ENCODE results near the gene COL10A1. TPM values are rescaled to one million over a fixed set of nuclear protein-coding genes. Genes with fewer than 3 reads are reported as not detected.

Gene COL10A1
- total and polyA plus RNA-seq, 9 donors = 0.18 to 4.4 (median 0.70) TPM; not detected in 1

DNA sequence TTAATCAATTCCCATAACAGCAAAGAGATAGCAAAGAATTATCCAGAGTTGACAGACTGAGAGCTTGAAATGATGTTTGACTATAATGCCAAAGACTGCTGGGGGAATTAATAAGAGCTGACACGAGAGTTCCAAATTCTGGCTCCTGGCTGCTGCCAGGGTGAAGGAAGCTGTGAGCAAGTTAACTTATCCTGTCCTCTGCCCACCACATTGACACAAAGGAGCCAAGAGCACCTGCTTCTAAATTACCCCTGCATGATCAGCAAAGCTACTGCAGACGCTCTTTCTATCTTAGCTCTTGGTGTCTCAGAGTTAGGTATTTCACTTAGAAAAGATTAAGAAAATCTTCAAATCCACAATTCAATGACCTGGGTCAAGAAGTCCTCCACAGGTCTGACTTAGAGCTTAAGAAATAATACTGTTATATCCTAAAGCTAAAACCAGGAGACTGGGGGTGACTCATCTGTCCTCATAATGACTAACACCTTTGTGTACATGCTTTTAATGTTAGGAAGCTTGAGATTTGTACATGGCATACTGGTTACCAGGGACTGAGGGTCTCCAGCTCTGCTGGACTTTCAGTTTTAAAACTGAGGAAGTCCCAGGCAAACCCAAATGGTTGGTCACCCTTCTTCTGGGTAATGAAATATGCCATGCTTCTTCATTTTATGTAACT lies 52.0 kb downstream of the COL10A1 start:
- WGBS, 3 donors = 67 to 71% (median 68%) methylated on average over 2 of the region's 2 CpGs
- Histone ChIP-seq H3K27ac (no peak overlapping the region), H3K4me1 (ENCODE audit: insufficient read depth) (no peaks in the 10 kb centered on the region), H3K27me3 (no peaks in the 10 kb centered on the region), H3K4me3 (no peak overlapping the region), H3K36me3 (no peaks in the 10 kb centered on the region), H3K9me3 (no peaks in the 10 kb centered on the region)
- DNase-seq = no peak
- no peak for TF ChIP-seq EP300 (IDR thresholded peaks at IDR 0.05)
- TF ChIP-seq POLR2A (IDR thresholded peaks at IDR 0.05) = no peak
- TF ChIP-seq, protein P1, sequence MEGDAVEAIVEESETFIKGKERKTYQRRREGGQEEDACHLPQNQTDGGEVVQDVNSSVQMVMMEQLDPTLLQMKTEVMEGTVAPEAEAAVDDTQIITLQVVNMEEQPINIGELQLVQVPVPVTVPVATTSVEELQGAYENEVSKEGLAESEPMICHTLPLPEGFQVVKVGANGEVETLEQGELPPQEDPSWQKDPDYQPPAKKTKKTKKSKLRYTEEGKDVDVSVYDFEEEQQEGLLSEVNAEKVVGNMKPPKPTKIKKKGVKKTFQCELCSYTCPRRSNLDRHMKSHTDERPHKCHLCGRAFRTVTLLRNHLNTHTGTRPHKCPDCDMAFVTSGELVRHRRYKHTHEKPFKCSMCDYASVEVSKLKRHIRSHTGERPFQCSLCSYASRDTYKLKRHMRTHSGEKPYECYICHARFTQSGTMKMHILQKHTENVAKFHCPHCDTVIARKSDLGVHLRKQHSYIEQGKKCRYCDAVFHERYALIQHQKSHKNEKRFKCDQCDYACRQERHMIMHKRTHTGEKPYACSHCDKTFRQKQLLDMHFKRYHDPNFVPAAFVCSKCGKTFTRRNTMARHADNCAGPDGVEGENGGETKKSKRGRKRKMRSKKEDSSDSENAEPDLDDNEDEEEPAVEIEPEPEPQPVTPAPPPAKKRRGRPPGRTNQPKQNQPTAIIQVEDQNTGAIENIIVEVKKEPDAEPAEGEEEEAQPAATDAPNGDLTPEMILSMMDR (IDR thresholded peaks at IDR 0.05) = no peak
- intact Hi-C loops (cut with DNase I) = no loop called here

DNA sequence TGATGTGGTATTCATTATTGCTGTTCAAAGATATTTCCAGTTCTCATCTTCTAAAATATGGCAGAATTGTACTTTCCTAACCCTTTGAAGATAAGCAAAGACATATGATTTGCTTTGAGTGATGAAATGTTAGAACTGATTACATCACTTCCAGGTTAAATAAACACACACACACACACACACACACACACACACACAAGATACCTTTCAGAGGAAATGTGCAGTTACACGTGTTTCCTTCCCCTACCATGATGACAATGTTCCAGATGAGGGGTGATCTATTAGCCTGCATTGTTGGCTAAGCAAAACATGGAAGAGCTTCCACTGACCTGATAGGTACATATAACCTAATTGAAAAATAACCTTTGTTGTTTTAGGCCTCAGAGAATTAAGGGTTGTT lies 53.6 kb downstream of the COL10A1 start:
- H3K9me3 ChIP-seq = no peaks in the 10 kb centered on the region
- intact Hi-C loops (cut with DNase I) = no loop called here
- H3K36me3 ChIP-seq = no peaks in the 10 kb centered on the region
- 32 to 48% (median 44%) methylated on average over 1 of the region's 1 CpG for WGBS, 3 donors
- DNase-seq = no peak
- no peak overlapping the region for H3K4me3 ChIP-seq
- no peak overlapping the region for H3K27ac ChIP-seq
- no peaks in the 10 kb centered on the region for H3K4me1 ChIP-seq (ENCODE audit: insufficient read depth)
- no peak for TF ChIP-seq POLR2A (IDR thresholded peaks at IDR 0.05)
- no peak for TF ChIP-seq EP300 (IDR thresholded peaks at IDR 0.05)
- TF ChIP-seq, protein P1 (IDR thresholded peaks at IDR 0.05) = no peak
- no peaks in the 10 kb centered on the region for H3K27me3 ChIP-seq

DNA sequence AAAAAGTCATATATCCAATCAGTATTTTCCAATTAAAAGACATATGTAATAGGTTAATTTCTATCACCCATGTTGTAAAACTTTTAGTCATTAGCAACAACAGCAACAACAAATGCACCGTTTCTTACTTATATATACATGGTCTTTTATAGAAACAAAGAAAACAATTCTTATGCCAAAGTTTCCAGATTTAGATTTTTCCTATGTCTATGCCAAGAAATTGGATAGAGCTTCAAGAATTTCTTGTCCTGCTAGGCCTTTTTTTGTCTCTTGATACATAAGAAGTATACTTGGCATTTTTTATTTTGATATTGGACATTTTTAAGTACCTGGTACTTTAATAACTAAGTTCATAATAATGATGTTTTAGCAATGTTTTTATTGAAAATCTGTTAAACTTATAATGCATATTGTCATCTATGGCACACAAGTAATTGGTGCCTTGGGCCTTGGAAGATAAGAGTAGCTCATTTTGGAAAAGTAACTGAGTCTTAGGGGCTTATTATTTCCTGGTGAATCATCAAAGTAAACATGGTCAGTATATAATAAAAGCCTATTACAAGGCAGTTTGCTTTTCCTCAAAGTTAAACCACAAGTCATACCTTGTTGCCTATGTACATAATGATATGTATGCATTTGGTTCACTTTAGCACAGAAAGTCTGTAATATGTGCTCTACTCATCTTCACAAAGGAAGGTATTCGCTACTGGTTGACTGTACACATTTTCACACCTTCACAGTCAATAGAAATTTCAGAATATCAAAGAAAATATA lies 55.1 kb downstream of the COL10A1 start:
- Histone ChIP-seq H3K4me1 (ENCODE audit: insufficient read depth) (no peaks in the 10 kb centered on the region), H3K36me3 (no peaks in the 10 kb centered on the region), H3K9me3 (no peaks in the 10 kb centered on the region), H3K27me3 (no peaks in the 10 kb centered on the region), H3K27ac (no peak overlapping the region), H3K4me3 (no peak overlapping the region)
- intact Hi-C loops (cut with DNase I) = no loop called here
- TF ChIP-seq EP300 (IDR thresholded peaks at IDR 0.05) (no peak), POLR2A (IDR thresholded peaks at IDR 0.05) (no peak)
- TF ChIP-seq, protein P1 (IDR thresholded peaks at IDR 0.05) = no peak
- no peak for DNase-seq
- WGBS, 3 donors = 52 to 55% (median 53%) methylated on average over 2 of the region's 2 CpGs

DNA sequence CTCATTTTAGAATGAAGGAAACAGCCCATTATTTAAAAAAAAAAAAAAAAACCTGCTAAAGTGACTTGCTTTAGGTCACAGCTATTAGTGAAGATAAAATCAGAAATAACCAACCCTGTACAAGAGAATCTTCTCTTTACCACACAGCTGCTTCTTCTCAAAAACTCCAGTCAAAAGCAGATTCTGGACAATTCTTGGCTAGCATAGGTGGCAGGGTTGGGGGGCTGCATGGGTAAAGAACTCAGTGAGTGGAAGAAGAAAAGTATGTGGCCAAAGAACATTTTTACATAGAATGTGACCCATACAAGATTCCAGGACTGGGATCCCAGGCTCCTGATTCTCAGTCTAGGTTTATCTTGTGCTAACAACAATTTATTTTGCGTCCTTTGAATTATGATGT lies 55.8 kb downstream of the COL10A1 start:
- TF ChIP-seq EP300 (IDR thresholded peaks at IDR 0.05) (no peak), POLR2A (IDR thresholded peaks at IDR 0.05) (no peak)
- TF ChIP-seq, protein P1 (IDR thresholded peaks at IDR 0.05) = no peak

More for the DNA sequence above, 55.8 kb downstream of the COL10A1 start:
- Histone ChIP-seq H3K9me3 (no peaks in the 10 kb centered on the region), H3K27ac (no peak overlapping the region), H3K4me1 (ENCODE audit: insufficient read depth) (no peaks in the 10 kb centered on the region), H3K27me3 (no peaks in the 10 kb centered on the region), H3K4me3 (no peak overlapping the region), H3K36me3 (no peaks in the 10 kb centered on the region)
- 74 to 88% (median 81%) methylated on average over 1 of the region's 1 CpG for WGBS, 3 donors
- intact Hi-C loops (cut with DNase I) = no loop called here
- no peak for DNase-seq

Other genes with a start within 250 kb of the COL10A1 start
- gene FRK, start 65.2 kb downstream of the COL10A1 start, total RNA-seq = 1 to 10 TPM in 4 of 7 donors, under 1 TPM in 3; 0.38 to 3.2 (median 1.1) TPM
- gene FRK, start 65.2 kb downstream of the COL10A1 start, polyA plus RNA-seq = 1 to 10 TPM in 1 of 2 donors, under 1 TPM in 1; 0.75 to 3.5 TPM
- 10 to 100 TPM in 6 of 7 donors, 1 to 10 TPM in 1; 5.1 to 33.9 (median 27.8) TPM for gene NT5DC1, start 25.3 kb downstream of the COL10A1 start, total RNA-seq
- 10 to 100 TPM; 14.4 to 25.5 TPM for gene NT5DC1, start 25.3 kb downstream of the COL10A1 start, polyA plus RNA-seq
- gene TSPYL4, start 127.9 kb upstream of the COL10A1 start, total RNA-seq = 10 to 100 TPM; 18.1 to 44.4 (median 31.0) TPM
- 10 to 100 TPM; 23.0 to 35.3 TPM for gene TSPYL4, start 127.9 kb upstream of the COL10A1 start, polyA plus RNA-seq
- 100 to 1,000 TPM in 4 of 7 donors, 10 to 100 TPM in 3; 60.0 to 155 (median 113) TPM for gene TSPYL1, start 153.8 kb upstream of the COL10A1 start, total RNA-seq
- gene TSPYL1, start 153.8 kb upstream of the COL10A1 start, polyA plus RNA-seq = 10 to 100 TPM; 39.2 to 88.4 TPM
- gene DSE, start 244.8 kb upstream of the COL10A1 start, total RNA-seq = 10 to 100 TPM; 27.9 to 61.6 (median 43.1) TPM
- 10 to 100 TPM; 23.1 to 29.0 TPM for gene DSE, start 244.8 kb upstream of the COL10A1 start, polyA plus RNA-seq